GM12878 (cell line): ENCODE results near the gene URB1. TPM values are rescaled to one million over a fixed set of nuclear protein-coding genes. Genes with fewer than 3 reads are reported as not detected.

ENCODE experiments used
- ATAC-seq: fragments of 200-7000 bp; cut with Tn5 transposase; 3 replicates; pipeline ENCODE4 v1.9.1; 2020; ENCODE audit warnings: mild to moderate bottlenecking, moderate library complexity
- BruUV-seq: library from RNA; stranded (reverse); fragments of 400-500 nt; replicated peaks from 2 replicates; lab custom pipeline; 2021; lab: Mats Ljungman, UMichigan
- CTCF ChIA-PET: fragments of 300-600 bp; sonication (Branson Sonifier 250); formaldehyde crosslinking; extraction: SDS; loops from one replicate; lab custom pipeline; 2021; ENCODE audit warnings: inconsistent platforms; lab: Yijun Ruan, JAX
- POLR2A ChIA-PET: fragments of 350-600 bp; formaldehyde crosslinking; extraction: SDS; loops from one replicate; lab custom pipeline; 2021; ENCODE audit warnings: inconsistent platforms; lab: Charles Lee
- RAD21 ChIA-PET: fragments of 300-600 bp; sonication (Branson Sonifier 250); formaldehyde crosslinking; loops from one replicate; lab custom pipeline; 2023; ENCODE audit warnings: antibody characterized with exemption; ENCODE audit not compliant: unreplicated experiment; lab: Charles Lee
- SMC1A ChIA-PET: fragments of 300-600 bp; sonication (Branson Sonifier 250); formaldehyde crosslinking; loops from one replicate; lab custom pipeline; 2023; ENCODE audit not compliant: unreplicated experiment, uncharacterized antibody; lab: Charles Lee
- DNase-seq: peaks from one replicate; pipeline ENCODE4 v3.0.0-alpha.2; 2011; ENCODE audit warnings: low read depth, low spot score
- FAIRE-seq: peaks from 3 replicates; lab custom pipeline; 2011; peaks lifted over from hg19 to GRCh38; lab: Jason Lieb, UNC
- H2AFZ ChIP-seq: 2 replicates; pipeline ENCODE4 v1.6.0; 2011; ENCODE audit warnings: low read depth, low read length, control low read depth; ENCODE audit not compliant: control insufficient read depth
- H3K27ac ChIP-seq: 2 replicates; pipeline ENCODE4 v1.5.1; 2011; ENCODE audit warnings: control low read depth; ENCODE audit not compliant: control insufficient read depth, insufficient read depth
- H3K27me3 ChIP-seq, 2 experiments: replicated peaks in 1 of 2; 2 replicates each; pipeline versions ENCODE4 v1.6.0 to v1.6.1; 2011; ENCODE audit warnings: low read length in 1 of 2; ENCODE audit not compliant: control insufficient read depth in 2 of 2, insufficient read depth in 2 of 2
- H3K36me3 ChIP-seq, 2 experiments: 2 replicates each; pipeline ENCODE4 v1.5.1; 2011; ENCODE audit warnings: low read length in 1 of 2; ENCODE audit not compliant: control insufficient read depth in 2 of 2, insufficient read depth in 2 of 2
- H3K4me1 ChIP-seq: 2 replicates; pipeline ENCODE4 v1.6.1; 2011; ENCODE audit warnings: mild to moderate bottlenecking, low read length, moderate library complexity, mixed read lengths; ENCODE audit not compliant: control insufficient read depth, insufficient read depth
- H3K4me2 ChIP-seq: 2 replicates; pipeline ENCODE4 v1.6.0; 2011; ENCODE audit warnings: control low read depth; ENCODE audit not compliant: control insufficient read depth, insufficient read depth
- H3K4me3 ChIP-seq: fragments of 200-600 bp; sonication (generic); 2 replicates; pipeline ENCODE4 v1.5.1; 2016
- H3K79me2 ChIP-seq: 2 replicates; pipeline ENCODE4 v1.6.0; 2011; ENCODE audit warnings: low read length; ENCODE audit not compliant: control insufficient read depth, insufficient read depth
- H3K9ac ChIP-seq: 2 replicates; pipeline ENCODE4 v1.8.0; 2011; ENCODE audit warnings: low read length, control low read depth, mixed read lengths; ENCODE audit not compliant: control insufficient read depth, insufficient read depth
- H3K9me3 ChIP-seq: replicated peaks from 3 replicates; pipeline ENCODE4 v1.5.1; 2011; ENCODE audit warnings: mild to moderate bottlenecking, low read length; ENCODE audit not compliant: control insufficient read depth, insufficient read depth
- H4K20me1 ChIP-seq: 2 replicates; pipeline ENCODE4 v1.6.0; 2011; ENCODE audit not compliant: control insufficient read depth, insufficient read depth
- BCL11A ChIP-seq: IDR thresholded peaks from 2 replicates; pipeline ENCODE4 v1.6.1; 2011; ENCODE audit warnings: low read depth, low read length
- CBFB ChIP-seq: IDR thresholded peaks from 2 replicates; pipeline ENCODE4 v1.6.1; 2016; ENCODE audit warnings: antibody characterized with exemption, low read depth
- E4F1 ChIP-seq: fragments of 450-650 bp; IDR thresholded peaks from 2 replicates; pipeline ENCODE4 v1.6.1; 2018; ENCODE audit warnings: borderline replicate concordance, mild to moderate bottlenecking; ENCODE audit not compliant: partially characterized antibody
- ELK1 ChIP-seq: IDR thresholded peaks from 2 replicates; pipeline ENCODE4 v1.6.1; 2012; ENCODE audit warnings: low read depth, low read length, improper control_type of control experiment
- FOXM1 ChIP-seq: IDR thresholded peaks from 2 replicates; pipeline ENCODE4 v1.6.1; 2012; ENCODE audit warnings: low read depth, mild to moderate bottlenecking, inconsistent platforms, low read length, moderate library complexity
- GATAD2B ChIP-seq: fragments of 450-650 bp; conservative IDR thresholded peaks from 2 replicates; pipeline ENCODE4 v1.6.1; 2017; ENCODE audit warnings: low read depth, mild to moderate bottlenecking, moderate library complexity
- KDM1A ChIP-seq: fragments of 200-600 bp; sonication (generic); IDR thresholded peaks from 2 replicates; pipeline ENCODE4 v1.6.1; 2016; ENCODE audit warnings: borderline replicate concordance
- RAD21 ChIP-seq: IDR thresholded peaks from 2 replicates; pipeline ENCODE4 v1.6.1; 2011; ENCODE audit warnings: mild to moderate bottlenecking, low read depth, low read length, moderate library complexity; ENCODE audit not compliant: insufficient read depth
- SMARCA5 ChIP-seq: fragments of 450-650 bp; IDR thresholded peaks from 2 replicates; pipeline ENCODE4 v1.6.1; 2017; ENCODE audit warnings: mild to moderate bottlenecking
- SREBF2 ChIP-seq: IDR thresholded peaks from 2 replicates; pipeline ENCODE4 v1.6.1; 2012; ENCODE audit warnings: mild to moderate bottlenecking, low read length
- ZNF687 ChIP-seq: fragments of 450-650 bp; IDR thresholded peaks from 2 replicates; pipeline ENCODE4 v1.6.1; 2017; ENCODE audit warnings: mild to moderate bottlenecking, moderate library complexity
- WGBS: methylation state at CpG from one replicate; pipeline ENCODE4 v1.1.6; 2016; ENCODE audit warnings: low lambda C conversion rate; ENCODE audit not compliant: insufficient replicate concordance, insufficient coverage; ENCODE audit errors: missing lambda C conversion rate; 5-methylcytosine and 5-hydroxymethylcytosine counted together
- in situ Hi-C: fragments of 300-500 bp; cut with MboI; formaldehyde crosslinking; loops from 9 replicates; pipeline ENCODE4 v1.14.3; 2018; ENCODE audit warnings: mixed read lengths
- intact Hi-C: fragments of 100-400 bp; cut with micrococcal nuclease; formaldehyde crosslinking; loops from one replicate; pipeline ENCODE4 v1.14.2; 2022; ENCODE audit not compliant: unreplicated experiment
- polyA plus RNA-seq, 11 experiments: library from polyadenylated mRNA; depleted of rRNA in 4 of 11; unstranded in 6 of 11; stranded (reverse) in 5 of 11; fragments of >200 nt; fragmentation: Nextera tagmentation in 4 of 11; fragmentation: Illumina TruSeq in 1 of 11; extraction: Ambion mirVana in 4 of 11; extraction: Trizol in 1 of 11; gene quantifications; 1 replicate in 1 of 11; 2 replicates in 10 of 11; pipeline versions ENCODE4 v1.2.1 to v1.2.3, GENCODE V29; 2011 to 2016; ENCODE audit warnings: inconsistent platforms in 2 of 11, missing spikeins in 2 of 11, low read depth in 1 of 11
- total RNA-seq, 4 experiments: library from RNA; depleted of rRNA in 3 of 4; stranded (reverse); fragments of >200 nt in 3 of 4; fragmentation: Illumina TruSeq in 1 of 4; extraction: Trizol in 1 of 4; gene quantifications; 2 replicates each; pipeline versions ENCODE4 v1.2.1 to v1.2.3, GENCODE V29; 2013 to 2021

URB1 gene
- total and polyA plus RNA-seq, 10 of the 15 experiments (the other 5 are each of a cell fraction or from before 2014, with no cell fraction given) = 0.56 to 23.2 (median 8.9) TPM

GRCh38 chr21:32312976-32313375 lies 79.8 kb downstream of the URB1 start (continued):
- TF ChIP-seq ZNF687 = no peak
- no peak for TF ChIP-seq CBFB

- 96% methylated on average over 5 of the region's 5 CpGs for WGBS
- no peak for FAIRE-seq
- Histone ChIP-seq H3K36me3 (peaks cover 19 to 21% of the 10 kb centered on the region in 2 experiments; a peak in 3 of 4 replicates), H3K79me2 (no peaks in the 10 kb centered on the region), H3K4me2 (no peak overlapping the region), H3K27me3 (no peaks in the 10 kb centered on the region), H3K9me3 (no peaks in the 10 kb centered on the region), H3K4me1 (no peaks in the 10 kb centered on the region), H3K27ac (no peak overlapping the region), H3K4me3 (no peak overlapping the region), H2AFZ (no peak overlapping the region), H3K9ac (no peak overlapping the region), H4K20me1 (no peaks in the 10 kb centered on the region)
- CTCF ChIA-PET = no interaction called here
- in situ Hi-C loops = no loop called here
- BruUV-seq = no TSS peak
- intact Hi-C loops = no loop called here
- POLR2A ChIA-PET = no interaction called here
- SMC1A ChIA-PET = no interaction called here
- DNase-seq = no peak
- RAD21 ChIA-PET = no interaction called here
- TF ChIP-seq E4F1 = no peak
- TF ChIP-seq GATAD2B = no peak
- TF ChIP-seq SMARCA5 = no peak
- TF ChIP-seq BCL11A = no peak
- TF ChIP-seq FOXM1 = no peak
- TF ChIP-seq KDM1A = no peak
- no peak for TF ChIP-seq RAD21
- no peak for TF ChIP-seq ELK1
- no peak for TF ChIP-seq SREBF2
- ATAC-seq = no peak
Observed at GRCh38 chr21:32312326-32312725, 80.5 kb downstream of the URB1 start.
